HG02798 (cell line): Measurements from ENCODE around the gene ZNF536.

Source experiments
- ATAC-seq: cut with Tn5 transposase; IDR thresholded peaks from one replicate; pipeline ENCODE4 v1.9.1; 2021; ENCODE audit warnings: mild to moderate bottlenecking; ENCODE audit not compliant: unreplicated experiment, poor library complexity

The ZNF536 gene

DNA sequence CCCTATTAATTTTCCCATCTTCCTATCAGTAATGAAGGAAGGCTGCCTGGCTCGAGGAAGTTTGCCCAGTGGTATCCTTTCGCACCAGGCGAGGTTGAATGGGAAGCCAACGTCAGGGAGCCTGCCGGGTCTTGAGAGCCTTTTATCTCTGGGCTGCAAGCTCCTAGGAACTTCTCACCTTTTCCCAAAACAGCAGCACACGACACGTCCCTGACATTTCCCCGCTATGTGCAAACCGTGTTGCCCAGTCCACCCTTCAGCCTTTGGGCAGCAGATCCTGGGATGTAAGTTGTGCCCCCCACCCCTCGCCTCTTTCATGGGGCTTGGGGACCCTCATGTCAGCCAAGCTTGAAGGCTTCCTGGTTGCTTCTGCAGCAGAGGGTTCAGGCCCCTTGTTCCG is 179.1 kb downstream of the ZNF536 start:
- ATAC-seq = no peak

DNA sequence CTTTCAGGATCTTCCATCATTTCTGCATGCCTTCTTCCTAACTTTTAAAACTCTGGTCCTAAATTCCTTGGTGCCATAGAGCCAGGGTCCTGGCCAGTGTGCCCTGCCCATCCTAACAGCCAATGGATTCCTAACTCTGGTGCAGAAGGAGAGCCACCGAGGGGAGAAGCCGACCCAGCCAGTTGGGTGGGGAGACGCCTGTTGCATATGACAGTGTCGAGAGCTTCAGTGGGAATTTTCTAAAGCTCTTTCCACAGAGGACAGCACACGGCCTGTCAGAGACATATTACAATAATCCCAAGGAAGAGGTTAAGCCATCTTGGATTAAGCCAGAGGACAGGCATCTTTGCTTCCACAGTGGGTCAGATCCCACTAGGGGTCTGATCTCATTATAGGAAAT is 180.4 kb downstream of the ZNF536 start:
- no peak for ATAC-seq

DNA sequence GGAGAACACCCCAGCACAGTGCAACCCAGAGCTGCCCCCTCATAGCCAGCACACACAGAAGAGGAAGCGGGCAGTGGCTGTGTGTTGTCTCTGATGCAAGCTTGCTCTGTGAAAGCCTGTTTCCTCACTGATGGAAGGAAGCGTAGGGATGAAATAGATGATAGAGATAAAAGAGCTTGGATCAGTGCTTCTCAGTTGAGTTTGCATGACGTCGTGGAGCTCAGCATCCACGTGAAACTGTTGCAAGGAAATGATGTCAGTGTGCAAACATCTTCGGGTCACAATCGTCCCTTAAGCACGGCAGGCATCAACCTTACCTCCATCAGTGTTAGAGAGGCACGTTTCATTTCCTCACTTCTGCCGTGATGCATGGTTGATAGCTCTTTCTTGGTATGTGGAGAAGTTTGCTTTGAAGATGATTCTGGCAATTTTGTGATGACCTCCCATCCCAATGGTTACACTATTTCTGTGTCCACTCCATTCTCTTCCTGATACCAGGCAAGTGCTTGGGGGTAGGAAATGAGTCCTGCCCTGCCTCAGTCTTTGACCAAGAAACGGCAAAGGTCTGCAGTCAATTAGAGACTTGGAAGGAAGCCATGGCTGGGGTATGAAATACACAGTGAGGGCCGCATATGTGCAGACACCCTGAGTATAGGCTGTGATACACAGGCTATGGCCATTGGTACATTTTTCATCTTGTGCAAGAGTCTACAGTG is 183.0 kb downstream of the ZNF536 start:
- ATAC-seq = no peak

DNA sequence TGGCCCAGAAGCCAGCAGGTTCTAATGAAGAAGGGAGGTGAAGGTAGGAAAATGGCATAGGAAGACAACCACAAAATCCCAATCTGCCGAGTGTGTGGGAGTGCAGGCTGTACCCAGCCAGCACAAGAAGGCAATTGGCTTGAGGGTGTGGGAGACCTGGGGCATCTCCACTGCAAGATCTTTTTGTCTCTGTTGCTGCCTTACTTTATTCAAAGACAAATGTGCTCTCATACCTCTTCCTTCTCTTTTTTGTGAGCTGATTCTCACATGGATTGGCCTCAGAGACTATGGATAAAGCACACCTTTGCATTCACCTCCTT is 183.6 kb downstream of the ZNF536 start:
- no peak for ATAC-seq

DNA sequence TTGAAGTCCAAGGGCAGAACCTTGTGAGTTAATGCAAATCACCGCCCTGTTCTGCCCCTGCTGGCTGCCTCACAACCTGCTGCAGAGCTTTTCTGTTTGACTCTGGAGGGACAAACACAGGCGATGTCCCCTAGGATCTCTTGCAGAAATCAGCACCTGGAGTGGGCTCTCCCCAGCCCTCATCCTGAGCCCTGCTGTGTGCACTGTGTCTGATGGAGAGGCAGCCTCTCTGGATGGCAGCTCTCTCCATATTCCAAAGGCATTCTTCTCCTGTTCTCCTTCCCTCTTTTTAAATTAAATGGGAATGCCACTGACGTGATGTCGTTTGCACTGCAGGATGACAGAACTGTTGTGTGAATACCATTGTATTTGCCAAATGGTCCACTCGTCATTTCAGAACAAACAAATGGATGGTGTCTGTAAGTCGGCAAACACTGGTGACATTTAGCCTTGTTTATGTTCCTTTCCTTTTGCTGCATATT is 184.1 kb downstream of the ZNF536 start:
- no peak for ATAC-seq

DNA sequence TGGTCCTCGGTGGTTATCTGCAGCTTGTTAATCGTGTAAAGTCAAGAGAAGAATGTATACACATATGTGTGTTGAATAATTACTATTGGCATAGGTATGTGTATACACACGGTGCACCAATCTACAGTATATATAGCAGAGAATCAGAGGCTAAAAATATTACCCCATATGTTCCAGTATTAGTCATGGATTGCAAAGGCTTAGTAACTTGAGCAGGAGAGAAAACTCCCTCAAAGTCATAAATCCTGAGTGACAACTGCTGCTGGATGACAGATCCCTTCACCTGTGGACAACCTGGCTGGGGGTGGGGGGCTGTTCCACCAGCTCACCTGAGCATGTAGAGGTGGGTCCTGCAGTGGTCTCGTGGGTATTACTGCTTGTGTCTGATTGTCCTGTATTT is 185.0 kb downstream of the ZNF536 start:
- ATAC-seq = no peak

DNA sequence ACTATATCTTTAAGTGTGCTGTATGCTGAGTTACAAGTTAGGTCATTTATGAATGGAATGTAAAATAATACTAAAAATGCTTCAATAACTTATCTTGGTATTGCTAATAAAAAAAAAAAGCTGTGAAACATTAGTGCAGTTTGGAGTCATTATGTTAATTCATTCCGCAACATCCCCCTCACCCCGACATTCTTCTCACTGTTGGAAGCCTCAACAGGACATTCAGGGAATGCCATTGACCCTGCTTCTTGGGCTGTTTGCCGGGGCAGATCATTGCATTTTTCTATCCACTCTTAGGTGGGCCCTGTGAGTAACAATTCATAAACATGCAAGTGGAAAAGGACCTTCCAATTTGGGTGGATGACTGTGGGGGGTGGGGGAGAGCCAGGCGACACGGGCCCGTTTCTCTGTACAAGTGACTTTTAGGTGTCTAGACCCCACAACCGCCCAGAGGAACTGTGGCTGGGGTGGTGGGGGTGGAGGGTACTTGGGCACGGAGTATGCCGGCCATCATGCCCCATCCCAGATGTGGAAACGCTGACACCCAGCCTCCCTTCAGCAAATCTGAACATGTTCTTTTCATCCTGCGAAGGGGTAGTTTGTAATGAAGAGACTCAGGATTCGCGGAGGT is 185.9 kb downstream of the ZNF536 start:
- ATAC-seq = no peak

DNA sequence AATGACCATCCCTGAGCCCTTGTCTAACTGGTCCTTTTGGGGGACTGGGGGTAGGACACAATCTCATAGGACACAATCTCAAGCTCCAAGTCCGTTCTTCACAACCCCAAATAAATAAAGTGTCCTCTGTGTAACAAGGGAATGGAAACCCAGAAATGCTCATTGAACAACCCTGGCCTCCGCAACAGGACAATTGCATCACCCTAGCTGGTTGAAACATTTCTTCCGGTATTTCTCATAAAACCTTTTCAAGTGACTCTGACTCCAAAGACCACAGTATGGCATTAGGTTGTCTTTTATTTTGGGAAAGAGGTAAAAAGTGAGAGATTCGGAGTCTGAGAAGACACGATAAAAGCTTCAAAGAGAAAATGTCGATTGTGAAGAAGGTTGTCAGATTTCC is 186.6 kb downstream of the ZNF536 start:
- ATAC-seq = no peak

DNA sequence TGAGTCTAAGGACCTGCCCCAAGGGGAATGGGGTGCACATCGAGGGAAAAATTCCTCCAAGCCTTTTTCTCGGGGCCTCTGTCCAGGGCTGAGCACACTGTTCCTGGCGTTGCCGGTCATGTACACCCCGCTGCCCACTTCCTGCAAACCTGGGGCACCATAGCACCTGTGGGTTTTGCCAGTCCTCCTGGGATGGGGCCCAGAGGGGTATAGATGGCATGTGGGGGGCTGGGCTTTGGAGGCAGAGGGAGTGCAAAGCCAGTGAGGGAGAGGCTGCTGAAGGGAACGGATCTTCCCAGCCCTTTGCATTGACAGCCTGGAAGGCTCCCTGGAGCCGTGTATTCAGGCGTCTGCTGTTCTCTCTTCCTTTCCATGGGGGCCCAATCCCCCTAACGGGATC is 187.3 kb downstream of the ZNF536 start:
- ATAC-seq = no peak

DNA sequence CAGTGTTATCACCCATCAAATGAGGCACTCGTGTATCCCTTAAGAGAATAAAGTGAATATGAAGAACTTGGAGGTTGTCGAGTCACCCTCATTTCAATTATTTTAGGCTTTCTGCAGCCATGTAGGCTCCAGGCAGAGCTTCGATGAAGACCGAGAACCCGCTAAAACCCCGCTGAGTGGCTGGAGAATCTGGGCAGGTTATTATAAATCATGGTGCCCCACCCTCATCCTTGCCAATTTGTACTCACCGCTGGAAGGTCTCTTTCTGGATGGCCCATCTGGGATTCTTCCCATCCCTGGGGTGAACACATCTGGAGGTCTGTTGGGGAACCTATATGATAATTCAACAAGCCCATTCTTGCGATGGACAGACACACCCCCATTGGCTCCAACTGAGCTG is 190.8 kb downstream of the ZNF536 start:
- ATAC-seq = no peak

DNA sequence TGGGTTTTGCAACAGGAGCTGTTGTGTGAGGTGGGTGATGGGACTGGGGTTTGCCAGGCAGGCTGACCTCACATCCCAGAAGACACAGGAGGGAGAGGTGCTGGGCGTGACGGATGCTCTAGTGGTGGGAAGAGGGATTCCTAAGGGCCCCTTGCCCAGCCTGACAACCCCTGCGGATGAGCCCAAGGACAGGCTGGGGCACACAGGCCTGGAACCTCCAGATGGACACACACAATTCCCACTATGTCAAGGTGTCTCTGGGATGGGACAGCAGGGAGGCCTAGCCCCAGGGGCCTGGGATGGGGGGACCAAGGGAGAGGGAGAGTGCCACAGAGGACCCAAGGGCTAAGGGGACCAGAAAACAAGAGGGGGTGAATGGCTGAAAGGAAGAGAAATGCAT is 191.5 kb downstream of the ZNF536 start:
- no peak for ATAC-seq

DNA sequence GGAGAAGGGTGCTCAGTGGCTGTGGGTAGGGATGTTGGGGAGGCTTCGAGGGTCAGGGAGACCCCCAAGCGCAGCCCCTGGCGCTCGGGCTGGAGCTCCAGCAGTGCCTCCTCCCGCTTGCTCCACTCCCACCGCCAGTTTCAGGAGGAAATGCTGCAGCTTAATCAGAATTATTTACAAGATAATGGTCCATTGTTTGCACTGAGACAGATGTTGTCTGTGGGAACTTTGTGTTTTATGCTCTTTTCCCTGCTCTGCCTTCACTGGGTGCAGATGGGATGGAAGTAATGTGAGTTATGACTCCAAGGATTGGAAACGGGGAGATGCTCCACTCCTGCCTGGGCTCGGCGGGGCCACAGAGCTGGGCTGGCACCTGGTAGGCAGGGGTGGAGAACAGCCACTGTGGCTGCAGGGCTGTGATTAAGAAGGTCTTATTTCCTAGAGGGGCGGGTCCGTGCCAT is 192.4 kb downstream of the ZNF536 start:
- no peak for ATAC-seq

DNA sequence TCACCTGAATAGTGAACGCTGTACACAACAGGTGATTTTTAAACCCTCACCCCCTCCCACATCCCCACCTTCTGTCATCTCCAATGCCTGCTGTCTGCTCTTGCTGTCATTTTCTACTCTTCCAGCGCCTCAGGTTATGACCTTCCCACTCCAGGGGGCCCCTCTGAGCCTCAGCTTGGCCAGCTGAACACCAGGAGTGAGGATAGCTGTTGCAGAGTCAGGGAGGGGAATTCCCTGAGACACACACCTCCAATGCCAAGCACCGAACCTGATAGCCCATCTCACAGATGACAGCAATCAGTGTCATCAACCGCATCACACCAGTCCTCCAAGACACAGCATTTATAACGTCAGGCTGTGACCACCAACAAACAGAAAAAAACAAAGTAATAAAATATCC is 193.5 kb downstream of the ZNF536 start:
- no peak for ATAC-seq

DNA sequence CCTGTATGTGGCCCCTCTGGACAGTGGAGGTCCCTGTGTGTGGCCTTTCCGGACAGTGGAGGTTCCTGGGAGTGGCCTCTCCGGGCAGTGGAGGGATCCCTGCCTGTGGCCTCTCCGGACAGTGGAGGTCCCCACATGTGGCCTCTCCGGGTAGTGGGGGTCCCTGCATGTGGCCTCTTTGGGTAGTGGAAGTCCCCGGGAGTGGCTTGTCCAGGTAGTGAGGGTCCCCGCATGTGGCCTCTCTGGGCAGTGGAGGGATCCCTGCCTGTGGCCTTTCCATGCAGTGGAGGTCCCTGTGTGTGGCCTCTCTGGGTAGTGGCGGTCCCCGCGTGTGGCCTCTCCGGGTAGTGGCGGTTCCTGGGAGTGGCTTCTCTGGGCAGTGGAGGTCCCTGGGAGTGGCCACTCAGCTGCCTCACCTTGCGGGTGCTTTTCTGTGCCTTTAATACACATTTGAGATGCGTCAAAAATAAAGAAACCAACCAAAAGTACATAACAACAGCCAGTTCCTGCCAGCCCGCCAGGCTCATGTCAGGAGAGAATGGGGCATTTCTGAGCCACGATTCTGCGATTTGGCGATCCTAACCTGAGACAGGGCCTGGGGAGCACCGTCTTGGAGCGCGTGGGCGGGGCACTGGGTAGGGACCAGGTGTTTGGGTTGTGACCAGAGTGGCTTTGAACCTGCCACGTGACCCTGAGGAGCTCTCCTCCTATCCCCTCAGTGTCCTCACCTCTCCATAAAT is 194.7 kb downstream of the ZNF536 start:
- no peak for ATAC-seq

DNA sequence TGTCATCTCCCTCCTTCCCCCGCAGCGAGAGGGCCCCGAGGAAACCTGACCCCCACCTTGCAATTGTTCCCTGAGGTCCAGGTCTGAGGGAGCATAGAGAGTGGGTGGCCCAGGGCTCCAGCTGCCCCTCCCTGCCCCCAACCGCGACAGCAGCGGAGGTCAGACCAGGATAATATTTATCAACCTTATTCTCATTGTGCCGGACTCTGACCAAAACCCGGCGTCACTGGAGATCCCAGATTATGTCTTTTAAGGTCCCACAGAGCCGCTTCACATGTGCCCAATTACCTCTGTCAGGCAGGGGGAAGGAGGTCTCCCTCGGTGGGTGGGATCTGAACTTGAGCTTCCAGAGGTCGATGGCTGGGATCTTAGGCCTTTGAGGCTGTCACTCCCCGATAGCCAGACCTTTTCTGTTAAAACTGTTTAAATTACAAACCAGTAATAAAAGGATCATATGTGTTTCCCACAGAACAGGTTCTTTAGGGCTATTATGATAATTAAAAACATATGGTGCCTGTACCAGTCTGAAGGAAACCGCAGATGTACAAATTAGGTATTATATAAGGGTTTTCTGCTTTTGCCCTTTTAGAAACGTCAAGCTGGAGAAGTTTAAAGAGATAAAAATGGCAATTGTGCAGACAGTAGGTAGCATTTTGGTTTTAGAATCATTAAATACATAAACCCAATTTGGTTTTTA is 195.5 kb downstream of the ZNF536 start:
- ATAC-seq = no peak

DNA sequence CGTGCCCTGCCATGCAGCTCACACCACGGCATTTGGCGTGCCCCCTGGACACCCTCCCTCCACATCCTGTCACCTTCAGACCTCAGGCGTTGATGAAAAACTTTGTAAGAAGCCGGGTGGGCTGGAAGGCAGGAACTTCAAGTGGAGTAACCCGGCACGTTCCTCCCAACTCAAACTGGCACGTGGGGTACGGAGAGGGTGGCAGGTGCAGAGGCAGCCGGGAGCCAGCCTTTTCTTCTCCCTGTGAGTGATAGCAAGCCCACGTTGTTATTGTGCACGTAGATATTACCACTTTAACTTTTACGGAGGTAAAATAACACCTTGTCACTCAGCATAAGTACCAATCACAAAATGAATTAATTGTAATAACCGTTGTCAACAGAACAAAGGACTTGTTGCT is 198.0 kb downstream of the ZNF536 start:
- no peak for ATAC-seq

DNA sequence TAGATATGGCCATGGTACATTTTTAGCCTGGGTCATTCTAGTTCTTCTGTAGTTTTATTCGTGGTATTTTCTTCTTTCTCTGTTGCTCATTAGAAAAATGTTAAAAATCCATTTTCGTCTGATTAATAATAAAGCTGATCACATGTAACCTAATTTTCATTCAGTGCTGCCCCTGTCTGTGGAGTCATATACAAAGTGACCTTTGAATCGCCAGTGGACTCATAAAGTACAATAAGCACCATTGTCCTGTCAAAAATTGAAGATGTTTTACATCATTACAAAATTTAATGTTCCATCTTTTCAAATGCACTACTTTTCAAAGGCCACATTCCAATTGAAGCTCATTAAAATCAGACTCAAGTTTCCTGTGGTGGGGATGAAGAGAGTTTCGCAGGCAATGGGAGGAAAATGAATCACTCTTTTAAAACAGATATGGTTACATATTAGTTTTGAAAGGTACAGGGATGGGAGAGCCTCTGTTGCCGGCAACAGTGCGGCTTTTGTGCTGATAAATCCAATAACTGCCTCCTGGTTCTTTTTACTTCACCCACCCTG is 205.4 kb downstream of the ZNF536 start:
- ATAC-seq = no peak

DNA sequence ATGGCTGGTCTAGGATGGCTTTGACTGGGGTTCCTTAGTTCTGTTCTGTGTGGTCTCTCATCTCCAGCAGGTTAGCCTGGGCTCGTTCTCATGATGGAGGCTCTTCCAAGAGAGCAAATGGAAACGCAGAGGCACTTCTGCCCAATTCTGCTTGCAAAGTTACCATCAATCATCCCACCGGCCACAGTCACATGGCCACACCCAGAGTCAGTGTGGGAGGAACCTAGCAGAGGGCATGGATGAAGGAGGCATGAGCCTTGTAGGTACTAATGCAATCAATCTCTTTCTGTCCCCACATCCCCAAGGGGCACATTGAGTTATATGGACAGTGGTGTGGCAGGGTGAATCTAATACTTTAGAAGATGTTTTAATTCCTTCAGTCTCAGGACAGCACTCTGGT is 207.2 kb downstream of the ZNF536 start:
- no peak for ATAC-seq

DNA sequence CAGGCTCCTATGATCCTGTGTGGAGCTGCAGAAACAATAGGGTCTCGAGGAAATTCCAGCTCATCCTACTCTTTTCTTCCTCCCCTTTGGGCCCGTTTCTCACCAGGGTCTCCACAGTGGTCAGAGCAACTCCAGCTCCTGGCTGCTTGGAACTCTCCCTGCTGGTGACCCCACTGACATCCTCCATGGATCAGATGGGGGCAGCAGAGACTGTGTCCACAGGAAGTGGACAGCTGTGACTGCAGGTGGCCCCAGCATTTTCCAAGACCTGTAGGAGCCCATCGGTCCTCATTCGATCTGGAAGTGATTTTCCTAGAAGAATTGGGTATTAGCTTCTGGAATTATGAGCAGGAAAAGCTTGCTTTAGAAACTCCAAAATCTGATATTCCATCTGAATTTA is 208.5 kb downstream of the ZNF536 start:
- ATAC-seq = no peak

DNA sequence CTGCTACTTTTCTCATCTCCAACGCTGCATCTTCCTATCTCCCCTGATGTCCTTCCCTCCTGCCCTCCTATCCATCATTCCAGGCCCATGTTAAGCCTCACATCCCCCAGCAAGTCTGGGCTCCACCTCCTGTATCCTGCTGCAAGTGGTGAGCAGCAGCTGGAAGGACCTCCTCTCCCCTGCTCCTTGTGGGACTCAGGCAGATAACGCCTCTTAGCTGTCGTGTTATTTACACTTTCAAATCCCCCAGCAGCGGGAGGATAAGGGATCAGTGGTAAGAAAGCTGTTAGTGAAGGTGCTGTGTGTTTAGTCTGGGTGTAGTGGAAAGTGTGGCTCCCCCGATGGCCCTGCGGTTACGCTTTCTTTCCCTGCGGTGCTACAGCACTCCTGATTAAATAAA is 211.9 kb downstream of the ZNF536 start:
- no peak for ATAC-seq

DNA sequence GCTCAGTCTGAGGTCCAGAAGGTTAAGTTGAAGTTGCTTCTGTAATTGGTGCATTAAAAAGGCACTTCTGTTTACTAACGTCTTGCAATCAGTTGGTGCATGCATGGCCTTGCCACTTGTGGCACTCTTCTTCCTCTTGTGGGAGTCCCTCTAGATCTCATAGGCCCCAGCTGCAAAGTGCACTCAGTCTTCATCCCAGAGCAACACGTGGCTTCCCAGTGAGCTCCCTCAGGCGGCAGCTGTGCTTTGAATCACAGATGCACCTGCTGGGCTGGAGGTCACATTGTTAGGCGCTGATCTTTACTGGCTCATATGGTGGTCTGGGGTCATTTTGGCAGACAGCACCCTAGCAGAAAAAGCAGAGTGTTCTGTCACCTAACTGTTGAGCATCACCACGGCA is 215.7 kb downstream of the ZNF536 start:
- no peak for ATAC-seq
